H1 (cell line): Measurements from ENCODE around the gene RGS14. TPM values are rescaled to one million over a fixed set of nuclear protein-coding genes. Genes with fewer than 3 reads are reported as not detected.

Experiments used
- CTCF ChIA-PET: fragments of 300-600 bp; sonication (Branson Sonifier 250); formaldehyde crosslinking; loops from one replicate; lab custom pipeline; 2021; ENCODE audit not compliant: partially characterized antibody; lab: Charles Lee
- POLR2A ChIA-PET: fragments of 300-600 bp; sonication (Branson Sonifier 250); formaldehyde crosslinking; loops from one replicate; lab custom pipeline; 2021; ENCODE audit warnings: inconsistent platforms; ENCODE audit not compliant: partially characterized antibody; lab: Charles Lee
- DNase-seq, 2 experiments: peaks; one replicate each; pipeline versions ENCODE4 v3.0.0 to v3.0.0-alpha.2; 2010 to 2022; ENCODE audit warnings: low spot score in 2 of 2, low read depth in 1 of 2, mixed read lengths in 1 of 2
- FAIRE-seq: peaks from 2 replicates; lab custom pipeline; 2011; peaks lifted over from hg19 to GRCh38; lab: Jason Lieb, UNC
- H2AFZ ChIP-seq: 2 replicates; pipeline ENCODE4 v1.8.1; 2012; ENCODE audit warnings: low read length, inconsistent platforms
- H2AK5ac ChIP-seq: 2 replicates; pipeline ENCODE4 v1.6.1; 2013; ENCODE audit warnings: low read depth, low read length
- H2BK120ac ChIP-seq: replicated peaks from 2 replicates; pipeline ENCODE3; 2013; ENCODE audit warnings: low read depth, low read length, inconsistent platforms
- H2BK12ac ChIP-seq: 2 replicates; pipeline ENCODE4 v1.6.1; 2013; ENCODE audit warnings: low read depth, low read length
- H2BK15ac ChIP-seq: 2 replicates; pipeline ENCODE4 v1.6.1; 2013; ENCODE audit warnings: low read length
- H2BK20ac ChIP-seq: 2 replicates; pipeline ENCODE4 v1.6.1; 2013; ENCODE audit warnings: low read length
- H2BK5ac ChIP-seq: 2 replicates; pipeline ENCODE4 v1.6.1; 2013; ENCODE audit warnings: low read depth, low read length
- H3K14ac ChIP-seq: 2 replicates; pipeline ENCODE4 v1.6.1; 2013; ENCODE audit warnings: inconsistent platforms; ENCODE audit not compliant: insufficient read length
- H3K18ac ChIP-seq: 2 replicates; pipeline ENCODE4 v1.6.1; 2013; ENCODE audit warnings: low read length; ENCODE audit errors: extremely low read depth
- H3K23ac ChIP-seq: 2 replicates; pipeline ENCODE4 v1.6.1; 2013; ENCODE audit warnings: inconsistent platforms; ENCODE audit not compliant: insufficient read length
- H3K23me2 ChIP-seq: 2 replicates; pipeline ENCODE4 v1.6.1; 2013; ENCODE audit warnings: low read depth, low read length
- H3K27ac ChIP-seq: 2 replicates; pipeline ENCODE4 v1.6.1; 2011; ENCODE audit warnings: low read depth, low read length, inconsistent platforms
- H3K27me3 ChIP-seq, 4 experiments: replicated peaks in 1 of 4; 1 replicate in 1 of 4; 2 replicates in 3 of 4; pipeline versions ENCODE4 v1.6.1 to v1.8.1; 2011 to 2013; ENCODE audit warnings: low read length in 3 of 4, mild to moderate bottlenecking in 3 of 4, inconsistent platforms in 2 of 4, mixed read lengths in 2 of 4, moderate library complexity in 1 of 4; ENCODE audit not compliant: control insufficient read depth in 3 of 4, insufficient read depth in 3 of 4; ENCODE audit errors: extremely low read depth in 1 of 4
- H3K36me3 ChIP-seq, 4 experiments: 2 replicates each; pipeline versions ENCODE4 v1.6.1 to v1.8.1; 2011 to 2013; ENCODE audit warnings: mild to moderate bottlenecking in 4 of 4, low read length in 3 of 4, moderate library complexity in 2 of 4, control low read depth in 1 of 4, inconsistent platforms in 1 of 4; ENCODE audit not compliant: insufficient read depth in 4 of 4, control insufficient read depth in 2 of 4
- H3K4ac ChIP-seq: replicated peaks from 2 replicates; pipeline ENCODE3; 2013; ENCODE audit warnings: low read length, low read depth, mixed read lengths, inconsistent platforms; ENCODE audit not compliant: insufficient read length
- H3K4me1 ChIP-seq, 4 experiments: replicated peaks in 1 of 4; 1 replicate in 1 of 4; 2 replicates in 3 of 4; pipeline versions ENCODE4 v1.6.1 to v1.8.1; 2011 to 2013; ENCODE audit warnings: low read length in 3 of 4, inconsistent platforms in 2 of 4, mixed read lengths in 1 of 4; ENCODE audit not compliant: insufficient read depth in 4 of 4, control insufficient read depth in 3 of 4
- H3K4me2 ChIP-seq, 2 experiments: 2 replicates each; pipeline versions ENCODE4 v1.6.1 to v1.8.1; 2011 to 2013; ENCODE audit warnings: low read depth in 2 of 2, low read length in 2 of 2, control low read depth in 1 of 2, inconsistent platforms in 1 of 2, mild to moderate bottlenecking in 1 of 2; ENCODE audit not compliant: insufficient read depth in 1 of 2
- H3K4me3 ChIP-seq, 4 experiments: fragments of 200-600, 300-600 bp in 1 of 4; sonication (generic), shearing (Covaris generic), sonication (Bioruptor Twin) in 1 of 4; 2 replicates each; pipeline versions ENCODE4 v1.5.1 to v1.8.1; 2011 to 2016; ENCODE audit warnings: low read length in 4 of 4, low read depth in 3 of 4, control low read depth in 2 of 4, inconsistent platforms in 2 of 4, mild to moderate bottlenecking in 2 of 4, mixed read lengths in 1 of 4, moderate library complexity in 1 of 4; ENCODE audit not compliant: insufficient read depth in 2 of 4; ENCODE audit errors: extremely low read depth in 1 of 4
- H3K56ac ChIP-seq: replicated peaks from 2 replicates; pipeline ENCODE3; 2013; ENCODE audit warnings: low read depth, mild to moderate bottlenecking, mixed read lengths, low read length, inconsistent platforms; ENCODE audit not compliant: insufficient read length
- H3K79me1 ChIP-seq: 2 replicates; pipeline ENCODE4 v1.6.1; 2013; ENCODE audit warnings: low read depth, low read length, control low read depth
- H3K79me2 ChIP-seq, 2 experiments: 2 replicates each; pipeline versions ENCODE4 v1.6.1 to v1.8.1; 2012 to 2013; ENCODE audit warnings: low read length in 2 of 2, mild to moderate bottlenecking in 2 of 2, inconsistent platforms in 1 of 2; ENCODE audit not compliant: insufficient read depth in 2 of 2, control insufficient read depth in 1 of 2
- H3K9ac ChIP-seq, 4 experiments: replicated peaks in 1 of 4; 1 replicate in 1 of 4; 2 replicates in 3 of 4; pipeline versions ENCODE4 v1.6.1 to v1.8.1; 2011 to 2013; ENCODE audit warnings: low read depth in 3 of 4, low read length in 3 of 4, control low read depth in 2 of 4, mild to moderate bottlenecking in 2 of 4, moderate library complexity in 2 of 4, inconsistent platforms in 1 of 4; ENCODE audit errors: extremely low read depth in 1 of 4
- H3K9me3 ChIP-seq, 2 experiments: 2 replicates each; pipeline versions ENCODE4 v1.6.1 to v1.8.1; 2012 to 2013; ENCODE audit warnings: mild to moderate bottlenecking in 2 of 2, moderate library complexity in 2 of 2, control low read depth in 1 of 2, inconsistent platforms in 1 of 2, low read depth in 1 of 2, low read length in 1 of 2, mixed read lengths in 1 of 2; ENCODE audit not compliant: insufficient read depth in 2 of 2
- H4K20me1 ChIP-seq, 2 experiments: replicated peaks in 1 of 2; 2 replicates each; pipeline versions ENCODE3 to v1.8.1; 2011 to 2013; ENCODE audit warnings: inconsistent platforms in 2 of 2, low read length in 2 of 2, mild to moderate bottlenecking in 1 of 2; ENCODE audit not compliant: insufficient read depth in 2 of 2, control insufficient read depth in 1 of 2
- H4K5ac ChIP-seq: 2 replicates; pipeline ENCODE4 v1.6.1; 2013; ENCODE audit warnings: low read length, low read depth, mixed read lengths, inconsistent platforms; ENCODE audit not compliant: insufficient read length
- H4K8ac ChIP-seq: 2 replicates; pipeline ENCODE4 v1.8.0; 2013; ENCODE audit warnings: mild to moderate bottlenecking, moderate library complexity, low read length, inconsistent platforms; ENCODE audit not compliant: insufficient read depth; ENCODE audit errors: extremely low read depth
- H4K91ac ChIP-seq: replicated peaks from 2 replicates; pipeline ENCODE3; 2013; ENCODE audit warnings: low read length, mixed read lengths, inconsistent platforms; ENCODE audit not compliant: insufficient read length
- BACH1 ChIP-seq: IDR thresholded peaks from 2 replicates; pipeline ENCODE4 v1.6.1; 2012; ENCODE audit warnings: low read length, improper control_type of control experiment
- CHD1 ChIP-seq: IDR thresholded peaks from 2 replicates; pipeline ENCODE4 v1.6.1; 2012; ENCODE audit warnings: low read depth, low read length, improper control_type of control experiment
- JUN ChIP-seq: IDR thresholded peaks from 2 replicates; pipeline ENCODE4 v1.6.1; 2011; ENCODE audit warnings: low read depth, mild to moderate bottlenecking, improper control_type of control experiment, low read length
- WGBS, 2 experiments: shearing (Covaris generic) in 1 of 2; methylation state at CpG; one replicate each; pipeline versions ENCODE4 v1.1.6 to v1.1.7; 2013 to 2015; ENCODE audit warnings: low lambda C conversion rate in 2 of 2, mixed read lengths in 2 of 2, inconsistent platforms in 1 of 2, low coverage in 1 of 2, missing lambda C conversion rate in 1 of 2; ENCODE audit not compliant: insufficient replicate concordance in 2 of 2, insufficient coverage in 1 of 2, insufficient read length in 1 of 2; ENCODE audit errors: extremely low coverage in 1 of 2, missing lambda C conversion rate in 1 of 2; 5-methylcytosine and 5-hydroxymethylcytosine counted together
- polyA plus RNA-seq, 7 experiments: library from polyadenylated mRNA; depleted of rRNA in 3 of 7; stranded (reverse) in 5 of 7; unstranded in 2 of 7; fragments of >200 nt in 5 of 7; fragments of 200-250 nt in 2 of 7; gene quantifications; 1 replicate in 5 of 7; 2 replicates in 1 of 7; 4 replicates in 1 of 7; pipeline versions ENCODE4 v1.2.1 to v1.2.3, GENCODE V29; 2011 to 2013; ENCODE audit warnings: missing spikeins in 2 of 7, mixed read lengths in 2 of 7
- total RNA-seq: library from RNA; stranded (reverse); fragmentation: NEBNext Ultra II Directional; extraction: Animal tissue kit (Norgen Biotek cat#: 25700); gene quantifications from 2 replicates; pipeline ENCODE4 v1.2.1, GENCODE V29; 2021

The RGS14 gene
- total and polyA plus RNA-seq, 2 of the 8 experiments (the other 6 are each of a cell fraction or from before 2014, with no cell fraction given), result 24.4 to 46.1 TPM

- Histone ChIP-seq H2BK20ac (no peak overlapping the region), H2BK120ac (no peak overlapping the region), H2BK5ac (no peak overlapping the region), H2BK12ac (no peak overlapping the region), H3K56ac (no peak overlapping the region), H3K79me2 (no peaks in the 10 kb centered on the region), H4K20me1 (no peaks in the 10 kb centered on the region), H3K27me3 (peaks cover 0 to 14% (median 2%) of the 10 kb centered on the region in 4 experiments; a peak in 5 of 7 replicates), H3K14ac (no peak overlapping the region), H4K8ac (no peak overlapping the region; the same call in 1 of the 2 replicates), H3K23me2 (no peaks in the 10 kb centered on the region), H4K5ac (no peak overlapping the region), H2AFZ (no peak overlapping the region), H3K4ac (no peak overlapping the region), H2BK15ac (no peak overlapping the region), H3K23ac (no peak overlapping the region), H3K4me3 (no peak overlapping the region), H3K79me1 (no peaks in the 10 kb centered on the region), H3K4me1 (no peaks in the 10 kb centered on the region; a peak in 1 of 7 replicates), H3K18ac (no peak overlapping the region), H3K9me3 (no peaks in the 10 kb centered on the region), H3K9ac (no peak overlapping the region; a peak in 1 of 7 replicates), H3K36me3 (no peaks in the 10 kb centered on the region), H3K27ac (no peak overlapping the region), H4K91ac (no peak overlapping the region), H3K4me2 (no peak overlapping the region), H2AK5ac (no peak overlapping the region)
- 94% methylated on average over 8 of the region's 8 CpGs; no CpG with 5 or more reads in 1 of the 2 experiments for WGBS, 2 experiments
- 0 out of 2 replicates have a peak, but pooled peaks have one; percentile 20 for TF ChIP-seq BACH1
- TF ChIP-seq CHD1, result no peak
- TF ChIP-seq JUN, result no peak
- POLR2A ChIA-PET, result interaction anchor here (0.6 to 24.2 kb wide), 5 partner anchors 10 to 137 kb away, joined by 3 to 460 read pairs (median 6); partner anchors contain the start of genes GRK6 and PRR7
- CTCF ChIA-PET, result interaction anchor here (0.7 to 2.1 kb wide), 6 partner anchors 9 to 103 kb away, joined by 3 to 7 read pairs (median 4); no protein-coding TSS in a partner anchor
- no peak for DNase-seq
- FAIRE-seq, result no peak
Measured at GRCh38 chr5:177412603-177413233, 55.0 kb downstream of the RGS14 start.
